ENCODE data around the gene HIVEP2. TPM values are rescaled to one million over a fixed set of nuclear protein-coding genes. Genes with fewer than 3 reads are reported as not detected.

HIVEP2 gene
- total and polyA plus RNA-seq, 2 donors (not counting 1 experiment from before 2014, with no cell fraction given), result 5.0 to 14.4 TPM

DNA sequence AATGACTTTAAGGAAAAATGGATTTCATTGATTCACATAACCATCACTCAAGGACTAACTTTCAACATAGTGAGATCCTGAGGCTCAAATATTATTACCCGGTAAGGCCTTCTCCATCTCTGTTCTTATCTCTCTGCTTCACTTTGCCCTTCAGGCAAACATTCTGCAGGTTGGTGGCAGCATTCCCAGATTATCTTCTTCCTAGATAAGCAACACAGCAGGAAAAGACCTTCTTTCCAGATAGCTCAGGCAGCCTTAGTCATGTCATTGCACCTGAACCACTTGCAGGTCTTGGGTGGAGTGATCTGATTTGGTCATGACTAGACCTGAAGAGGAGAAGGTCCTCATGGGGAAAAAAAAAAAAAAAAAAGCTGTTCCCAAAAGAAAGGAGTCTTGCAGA, 5.3 kb upstream of the HIVEP2 start:
- DNase-seq (ENCODE audit: low read depth in 2 of 2), result no peak
- no peak for TF ChIP-seq EZH2 (IDR thresholded peaks at IDR 0.05; ENCODE audit: low read length, missing control alignments)
- TF ChIP-seq, protein P1, sequence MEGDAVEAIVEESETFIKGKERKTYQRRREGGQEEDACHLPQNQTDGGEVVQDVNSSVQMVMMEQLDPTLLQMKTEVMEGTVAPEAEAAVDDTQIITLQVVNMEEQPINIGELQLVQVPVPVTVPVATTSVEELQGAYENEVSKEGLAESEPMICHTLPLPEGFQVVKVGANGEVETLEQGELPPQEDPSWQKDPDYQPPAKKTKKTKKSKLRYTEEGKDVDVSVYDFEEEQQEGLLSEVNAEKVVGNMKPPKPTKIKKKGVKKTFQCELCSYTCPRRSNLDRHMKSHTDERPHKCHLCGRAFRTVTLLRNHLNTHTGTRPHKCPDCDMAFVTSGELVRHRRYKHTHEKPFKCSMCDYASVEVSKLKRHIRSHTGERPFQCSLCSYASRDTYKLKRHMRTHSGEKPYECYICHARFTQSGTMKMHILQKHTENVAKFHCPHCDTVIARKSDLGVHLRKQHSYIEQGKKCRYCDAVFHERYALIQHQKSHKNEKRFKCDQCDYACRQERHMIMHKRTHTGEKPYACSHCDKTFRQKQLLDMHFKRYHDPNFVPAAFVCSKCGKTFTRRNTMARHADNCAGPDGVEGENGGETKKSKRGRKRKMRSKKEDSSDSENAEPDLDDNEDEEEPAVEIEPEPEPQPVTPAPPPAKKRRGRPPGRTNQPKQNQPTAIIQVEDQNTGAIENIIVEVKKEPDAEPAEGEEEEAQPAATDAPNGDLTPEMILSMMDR (conservative IDR thresholded peaks at IDR 0.05 in 1 of 2, IDR thresholded peaks at IDR 0.05 in 1 of 2; ENCODE audit: low read depth in 1 of 2, low read length in 2 of 2), result no peak
- no peaks in the 10 kb centered on the region for H3K9me3 ChIP-seq (ENCODE audit: control insufficient read depth, insufficient read depth, low read depth, low read length)
- no peaks in the 10 kb centered on the region for H3K4me1 ChIP-seq (ENCODE audit: control insufficient read depth, extremely low read depth, insufficient read depth, low read length)
- H2AFZ ChIP-seq (ENCODE audit: low read length), result no peak overlapping the region
- H3K36me3 ChIP-seq (ENCODE audit: control insufficient read depth, insufficient read depth, low read length), result no peaks in the 10 kb centered on the region
- H3K9ac ChIP-seq (ENCODE audit: insufficient read depth, low read length), result no peak overlapping the region
- H3K79me2 ChIP-seq (ENCODE audit: control insufficient read depth, insufficient read depth, low read length), result peaks cover 5% of the 10 kb centered on the region
- no peak overlapping the region for H3K27ac ChIP-seq (ENCODE audit: insufficient read depth, low read length)
- no peaks in the 10 kb centered on the region for H3K27me3 ChIP-seq (ENCODE audit: control insufficient read depth, insufficient read depth, low read length)
- no peak overlapping the region for H3K4me2 ChIP-seq (ENCODE audit: extremely low read depth, insufficient read depth, low read length)
- H3K4me3 ChIP-seq (replicated peaks in 1 of 4; ENCODE audit: control extremely low read depth in 1 of 4, insufficient read depth in 1 of 4, low read depth in 3 of 4, low read length in 4 of 4), result no peak overlapping the region
- no peaks in the 10 kb centered on the region for H4K20me1 ChIP-seq (ENCODE audit: control insufficient read depth, extremely low read depth, insufficient read depth, low read length)

DNA sequence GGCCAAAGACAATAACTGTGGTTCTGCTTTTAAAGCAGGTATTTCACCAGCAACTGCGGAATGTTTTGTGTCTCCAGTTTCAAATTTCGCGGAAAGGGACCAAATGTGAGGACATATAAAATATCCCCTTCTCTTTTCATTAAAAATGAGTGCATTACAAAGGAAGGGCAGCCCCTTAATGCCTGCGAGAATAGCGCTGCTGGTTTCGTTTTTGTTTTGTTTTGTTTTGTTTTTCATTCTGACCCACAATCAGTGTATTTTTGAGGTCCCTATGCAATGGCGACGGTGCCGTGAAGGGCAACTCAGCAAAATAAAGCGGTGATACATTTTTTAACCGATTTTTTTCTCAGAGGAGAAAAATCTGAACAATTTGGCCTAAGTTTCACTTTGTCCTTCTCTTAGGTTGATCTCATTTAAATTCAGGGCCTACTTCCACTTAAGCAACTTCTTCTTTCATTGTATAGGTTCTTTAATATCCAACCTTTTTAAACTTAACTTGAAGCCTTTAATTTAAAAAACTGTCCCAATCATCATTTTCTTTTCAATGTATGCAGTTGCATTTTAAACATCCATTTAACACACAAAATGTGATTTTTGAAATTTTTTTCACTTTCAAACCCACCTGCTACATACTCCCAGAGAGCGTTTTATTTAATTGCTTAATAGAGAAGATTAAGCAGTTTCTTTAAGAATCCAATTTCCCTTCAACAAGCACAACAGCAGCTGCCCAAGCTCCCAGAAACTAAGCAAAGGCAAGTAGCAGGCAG, 2.9 kb upstream of the HIVEP2 start:
- TF ChIP-seq, protein P1 (conservative IDR thresholded peaks at IDR 0.05 in 1 of 2, IDR thresholded peaks at IDR 0.05 in 1 of 2; ENCODE audit: low read depth in 1 of 2, low read length in 2 of 2), result no peak
- TF ChIP-seq EZH2 (IDR thresholded peaks at IDR 0.05; ENCODE audit: low read length, missing control alignments), result no peak
- peak overlapping the region; percentile 69 to 93 (median 82) for H3K4me3 ChIP-seq (replicated peaks in 1 of 4; ENCODE audit: control extremely low read depth in 1 of 4, insufficient read depth in 1 of 4, low read depth in 3 of 4, low read length in 4 of 4)
- H3K4me2 ChIP-seq (ENCODE audit: extremely low read depth, insufficient read depth, low read length), result peak overlapping the region; percentile 92
- H4K20me1 ChIP-seq (ENCODE audit: control insufficient read depth, extremely low read depth, insufficient read depth, low read length), result no peaks in the 10 kb centered on the region
- peak overlapping the region; percentile 94 for H3K9ac ChIP-seq (ENCODE audit: insufficient read depth, low read length)
- peak overlapping the region; percentile 69 for H2AFZ ChIP-seq (ENCODE audit: low read length)
- DNase-seq (ENCODE audit: low read depth in 2 of 2), result peak in 1 of 2 donors; percentile 58
- no peaks in the 10 kb centered on the region for H3K9me3 ChIP-seq (ENCODE audit: control insufficient read depth, insufficient read depth, low read depth, low read length)
- peak overlapping the region; percentile 97 for H3K27ac ChIP-seq (ENCODE audit: insufficient read depth, low read length)
- H3K79me2 ChIP-seq (ENCODE audit: control insufficient read depth, insufficient read depth, low read length), result peaks cover 24% of the 10 kb centered on the region
- peaks cover 7% of the 10 kb centered on the region for H3K4me1 ChIP-seq (ENCODE audit: control insufficient read depth, extremely low read depth, insufficient read depth, low read length)
- no peaks in the 10 kb centered on the region for H3K36me3 ChIP-seq (ENCODE audit: control insufficient read depth, insufficient read depth, low read length)
- H3K27me3 ChIP-seq (ENCODE audit: control insufficient read depth, insufficient read depth, low read length), result no peaks in the 10 kb centered on the region

- DNase-seq (ENCODE audit: low read depth in 2 of 2), result peak; percentile 42 to 78
- Histone ChIP-seq H3K9me3 (ENCODE audit: control insufficient read depth, insufficient read depth, low read depth, low read length) (no peaks in the 10 kb centered on the region), H3K36me3 (ENCODE audit: control insufficient read depth, insufficient read depth, low read length) (no peaks in the 10 kb centered on the region), H3K4me1 (ENCODE audit: control insufficient read depth, extremely low read depth, insufficient read depth, low read length) (peaks cover 7% of the 10 kb centered on the region), H2AFZ (ENCODE audit: low read length) (peak overlapping the region; percentile 69), H3K79me2 (ENCODE audit: control insufficient read depth, insufficient read depth, low read length) (peaks cover 31% of the 10 kb centered on the region), H3K27me3 (ENCODE audit: control insufficient read depth, insufficient read depth, low read length) (no peaks in the 10 kb centered on the region), H3K27ac (ENCODE audit: insufficient read depth, low read length) (peak overlapping the region; percentile 97), H3K9ac (ENCODE audit: insufficient read depth, low read length) (peak overlapping the region; percentile 94), H4K20me1 (ENCODE audit: control insufficient read depth, extremely low read depth, insufficient read depth, low read length) (no peaks in the 10 kb centered on the region), H3K4me3 (replicated peaks in 1 of 4; ENCODE audit: control extremely low read depth in 1 of 4, insufficient read depth in 1 of 4, low read depth in 3 of 4, low read length in 4 of 4) (peak overlapping the region; percentile 78 to 93 (median 86)), H3K4me2 (ENCODE audit: extremely low read depth, insufficient read depth, low read length) (peak overlapping the region; percentile 92)
- TF ChIP-seq EZH2 (IDR thresholded peaks at IDR 0.05; ENCODE audit: low read length, missing control alignments), result no peak
- TF ChIP-seq, protein P1 (conservative IDR thresholded peaks at IDR 0.05 in 1 of 2, IDR thresholded peaks at IDR 0.05 in 1 of 2; ENCODE audit: low read depth in 1 of 2, low read length in 2 of 2), result no peak
These were observed 2.1 kb upstream of the HIVEP2 start for GRCh38 chr6:142946924-142947713.

Measured in fibroblast of lung (primary cell).